ENCODE measurements around the gene IHH.
A peak's percentile ranks its signal among the peaks of the same experiment; 100 is the strongest.

Gene IHH

GRCh38 chr2:219076253-219076652 lies 15.5 kb upstream of the IHH start:
- DNase-seq = no peak

- DNase-seq = peak in 8 of 51 donors; percentile 3 to 21 (median 8)
Observed at GRCh38 chr2:219073413-219074129, 12.8 kb upstream of the IHH start.

- DNase-seq = no peak
Observed at GRCh38 chr2:219072741-219073250, 12.1 kb upstream of the IHH start.

GRCh38 chr2:219071131-219071816 lies 10.6 kb upstream of the IHH start:
- DNase-seq = no peak

GRCh38 chr2:219065484-219065883 lies 4.8 kb upstream of the IHH start:
- no peak for DNase-seq

GRCh38 chr2:219062081-219062480 lies 1.4 kb upstream of the IHH start:
- DNase-seq = no peak

- no peak for DNase-seq
Observed at GRCh38 chr2:219059725-219060682, 717 bp downstream of the IHH start.

GRCh38 chr2:219059375-219059724 lies 1.4 kb downstream of the IHH start:
- no peak for DNase-seq

GRCh38 chr2:219058541-219059374 lies 2.0 kb downstream of the IHH start:
- no peak for DNase-seq

GRCh38 chr2:219057709-219058540 lies 2.8 kb downstream of the IHH start:
- DNase-seq = peak in 47 of 51 donors; percentile 6 to 80 (median 49)

GRCh38 chr2:219056896-219057708 lies 3.6 kb downstream of the IHH start:
- no peak for DNase-seq

GRCh38 chr2:219056176-219056895 lies 4.4 kb downstream of the IHH start:
- DNase-seq = no peak

- DNase-seq = no peak
Observed at GRCh38 chr2:219054956-219055903, 5.5 kb downstream of the IHH start.

- no peak for DNase-seq
Observed at GRCh38 chr2:219049282-219049681, 11.4 kb downstream of the IHH start.

- peak in 1 of 51 donors; percentile 26 for DNase-seq
Observed at GRCh38 chr2:219045937-219046550, 14.7 kb downstream of the IHH start.

GRCh38 chr2:219042750-219043149 lies 18.0 kb downstream of the IHH start:
- DNase-seq = no peak

- DNase-seq = no peak
Observed at GRCh38 chr2:219042157-219042556, 18.6 kb downstream of the IHH start.
